ENCODE data around the gene CBFA2T3.

Gene CBFA2T3

GRCh38 chr16:88976366-88977017 lies 515 bp downstream of the CBFA2T3 start:
- no peak for DNase-seq (ENCODE audit: low read depth)
- no peak for TF ChIP-seq CTCF (conservative IDR thresholded peaks at IDR 0.05; ENCODE audit: low read depth, low read length)
- H3K4me3 ChIP-seq (ENCODE audit: low read depth, low read length), result no peak overlapping the region

- no peak for TF ChIP-seq CTCF (conservative IDR thresholded peaks at IDR 0.05; ENCODE audit: low read depth, low read length)
- DNase-seq (ENCODE audit: low read depth), result no peak
- H3K4me3 ChIP-seq (ENCODE audit: low read depth, low read length), result no peak overlapping the region
Measured at GRCh38 chr16:88975511-88976061, 1.4 kb downstream of the CBFA2T3 start.

GRCh38 chr16:88974916-88975215 lies 2.1 kb downstream of the CBFA2T3 start:
- no peak for DNase-seq (ENCODE audit: low read depth)
- no peak for TF ChIP-seq CTCF (conservative IDR thresholded peaks at IDR 0.05; ENCODE audit: low read depth, low read length)
- H3K4me3 ChIP-seq (ENCODE audit: low read depth, low read length), result no peak overlapping the region

GRCh38 chr16:88974080-88974915 lies 2.7 kb downstream of the CBFA2T3 start:
- DNase-seq (ENCODE audit: low read depth), result no peak
- TF ChIP-seq CTCF (conservative IDR thresholded peaks at IDR 0.05; ENCODE audit: low read depth, low read length), result no peak
- no peak overlapping the region for H3K4me3 ChIP-seq (ENCODE audit: low read depth, low read length)

GRCh38 chr16:88973415-88974050 lies 3.5 kb downstream of the CBFA2T3 start:
- no peak for TF ChIP-seq CTCF (conservative IDR thresholded peaks at IDR 0.05; ENCODE audit: low read depth, low read length)
- no peak for DNase-seq (ENCODE audit: low read depth)
- no peak overlapping the region for H3K4me3 ChIP-seq (ENCODE audit: low read depth, low read length)

- TF ChIP-seq CTCF (conservative IDR thresholded peaks at IDR 0.05; ENCODE audit: low read depth, low read length), result no peak
- no peak overlapping the region for H3K4me3 ChIP-seq (ENCODE audit: low read depth, low read length)
- DNase-seq (ENCODE audit: low read depth), result no peak
Measured at GRCh38 chr16:88973007-88973410, 4.0 kb downstream of the CBFA2T3 start.
